GM19193 (cell line): ENCODE data around the gene TENM4.

Experiments
- POLR2A ChIP-seq: IDR thresholded peaks from 4 replicates; pipeline ENCODE4 v1.6.1; 2011; ENCODE audit not compliant: insufficient read depth, insufficient read length; ENCODE audit errors: extremely low read depth

The TENM4 gene

GRCh38 chr11:79465160-79465559, 24.3 kb upstream of the TENM4 start:
- TF ChIP-seq POLR2A, result no peak

- no peak for TF ChIP-seq POLR2A
Measured at GRCh38 chr11:79461666-79462645, 21.1 kb upstream of the TENM4 start.

GRCh38 chr11:79461144-79461543, 20.3 kb upstream of the TENM4 start:
- TF ChIP-seq POLR2A, result no peak

GRCh38 chr11:79458709-79459108, 17.9 kb upstream of the TENM4 start:
- TF ChIP-seq POLR2A, result no peak

GRCh38 chr11:79456501-79456900, 15.7 kb upstream of the TENM4 start:
- no peak for TF ChIP-seq POLR2A

GRCh38 chr11:79453617-79454016, 12.8 kb upstream of the TENM4 start:
- no peak for TF ChIP-seq POLR2A

GRCh38 chr11:79449040-79449439, 8.2 kb upstream of the TENM4 start:
- no peak for TF ChIP-seq POLR2A

GRCh38 chr11:79447038-79447786, 6.4 kb upstream of the TENM4 start:
- no peak for TF ChIP-seq POLR2A

- no peak for TF ChIP-seq POLR2A
Measured at GRCh38 chr11:79444923-79445322, 4.1 kb upstream of the TENM4 start.

GRCh38 chr11:79441461-79441875, 638 bp upstream of the TENM4 start:
- TF ChIP-seq POLR2A, result no peak

- TF ChIP-seq POLR2A, result no peak
Measured at GRCh38 chr11:79439886-79440570, 802 bp downstream of the TENM4 start.

- no peak for TF ChIP-seq POLR2A
Measured at GRCh38 chr11:79439410-79439885, 1.4 kb downstream of the TENM4 start.

- TF ChIP-seq POLR2A, result no peak
Measured at GRCh38 chr11:79438631-79439409, 2.0 kb downstream of the TENM4 start.

- no peak for TF ChIP-seq POLR2A
Measured at GRCh38 chr11:79437981-79438630, 2.7 kb downstream of the TENM4 start.

GRCh38 chr11:79437278-79437980, 3.4 kb downstream of the TENM4 start:
- TF ChIP-seq POLR2A, result no peak
